ENCODE data around the gene GPR137. TPM values are rescaled to one million over a fixed set of nuclear protein-coding genes. Genes with fewer than 3 reads are reported as not detected.

The GPR137 gene
- total and polyA plus RNA-seq, 9 of the 15 experiments (the other 6 are each of a cell fraction or from before 2014, with no cell fraction given): 0.32 to 26.7 (median 10.7) TPM

DNA sequence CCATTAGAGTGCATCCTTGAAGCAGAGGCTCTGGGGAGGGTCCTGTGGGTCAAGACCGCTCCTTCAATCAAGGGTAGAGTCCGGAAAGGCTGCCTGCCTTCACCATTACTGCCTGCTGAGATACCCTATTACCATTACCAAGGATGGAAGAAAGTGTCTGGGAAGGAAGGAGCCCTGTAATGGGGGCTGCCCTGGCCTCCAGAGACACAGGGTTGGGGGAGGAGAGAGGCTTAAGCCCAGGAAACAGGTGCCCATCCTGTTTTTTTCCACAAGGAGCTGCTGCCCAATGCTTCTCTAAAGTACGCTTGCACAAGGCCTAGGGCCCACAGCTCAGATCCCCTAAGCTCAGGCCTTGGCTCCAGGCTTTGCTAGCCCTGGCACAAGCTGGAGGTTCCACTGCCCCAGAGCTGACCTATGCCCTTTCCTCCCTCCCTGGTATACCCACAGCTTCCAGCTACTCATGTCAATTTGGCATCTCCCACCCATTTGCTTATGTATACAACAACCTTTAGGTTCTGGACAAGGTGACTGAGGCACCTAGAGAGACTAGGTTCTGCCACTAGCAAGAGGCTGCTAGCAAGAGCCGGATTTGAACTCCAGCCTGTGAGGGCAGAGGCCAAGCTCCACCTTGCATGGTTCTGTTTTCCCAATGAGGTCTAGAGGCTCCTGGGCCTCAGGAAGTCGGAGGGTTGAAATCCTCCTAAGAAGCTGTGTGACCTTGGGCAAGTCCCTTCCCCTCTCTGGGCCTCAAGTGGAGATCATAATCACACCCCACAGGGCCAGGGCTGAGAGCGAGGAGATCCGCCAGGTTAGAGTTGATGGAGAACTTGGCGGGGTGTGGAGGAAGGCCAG, 35.9 kb upstream of the GPR137 start (continued):
- TF ChIP-seq, protein P1, sequence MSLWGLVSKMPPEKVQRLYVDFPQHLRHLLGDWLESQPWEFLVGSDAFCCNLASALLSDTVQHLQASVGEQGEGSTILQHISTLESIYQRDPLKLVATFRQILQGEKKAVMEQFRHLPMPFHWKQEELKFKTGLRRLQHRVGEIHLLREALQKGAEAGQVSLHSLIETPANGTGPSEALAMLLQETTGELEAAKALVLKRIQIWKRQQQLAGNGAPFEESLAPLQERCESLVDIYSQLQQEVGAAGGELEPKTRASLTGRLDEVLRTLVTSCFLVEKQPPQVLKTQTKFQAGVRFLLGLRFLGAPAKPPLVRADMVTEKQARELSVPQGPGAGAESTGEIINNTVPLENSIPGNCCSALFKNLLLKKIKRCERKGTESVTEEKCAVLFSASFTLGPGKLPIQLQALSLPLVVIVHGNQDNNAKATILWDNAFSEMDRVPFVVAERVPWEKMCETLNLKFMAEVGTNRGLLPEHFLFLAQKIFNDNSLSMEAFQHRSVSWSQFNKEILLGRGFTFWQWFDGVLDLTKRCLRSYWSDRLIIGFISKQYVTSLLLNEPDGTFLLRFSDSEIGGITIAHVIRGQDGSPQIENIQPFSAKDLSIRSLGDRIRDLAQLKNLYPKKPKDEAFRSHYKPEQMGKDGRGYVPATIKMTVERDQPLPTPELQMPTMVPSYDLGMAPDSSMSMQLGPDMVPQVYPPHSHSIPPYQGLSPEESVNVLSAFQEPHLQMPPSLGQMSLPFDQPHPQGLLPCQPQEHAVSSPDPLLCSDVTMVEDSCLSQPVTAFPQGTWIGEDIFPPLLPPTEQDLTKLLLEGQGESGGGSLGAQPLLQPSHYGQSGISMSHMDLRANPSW (CRISPR knock-in tag; IDR thresholded peaks at IDR 0.05): no peak
- TF ChIP-seq ZBTB2 (IDR thresholded peaks at IDR 0.05): no peak
- no peak for TF ChIP-seq NCOR1 (IDR thresholded peaks at IDR 0.05)
- TF ChIP-seq TEAD1 (CRISPR knock-in tag; IDR thresholded peaks at IDR 0.05): no peak
- TF ChIP-seq, protein P2, sequence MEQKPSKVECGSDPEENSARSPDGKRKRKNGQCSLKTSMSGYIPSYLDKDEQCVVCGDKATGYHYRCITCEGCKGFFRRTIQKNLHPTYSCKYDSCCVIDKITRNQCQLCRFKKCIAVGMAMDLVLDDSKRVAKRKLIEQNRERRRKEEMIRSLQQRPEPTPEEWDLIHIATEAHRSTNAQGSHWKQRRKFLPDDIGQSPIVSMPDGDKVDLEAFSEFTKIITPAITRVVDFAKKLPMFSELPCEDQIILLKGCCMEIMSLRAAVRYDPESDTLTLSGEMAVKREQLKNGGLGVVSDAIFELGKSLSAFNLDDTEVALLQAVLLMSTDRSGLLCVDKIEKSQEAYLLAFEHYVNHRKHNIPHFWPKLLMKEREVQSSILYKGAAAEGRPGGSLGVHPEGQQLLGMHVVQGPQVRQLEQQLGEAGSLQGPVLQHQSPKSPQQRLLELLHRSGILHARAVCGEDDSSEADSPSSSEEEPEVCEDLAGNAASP (IDR thresholded peaks at IDR 0.05): no peak
- peak; percentile 13; the same call in 1 of the 2 replicates for TF ChIP-seq DPF2 (IDR thresholded peaks at IDR 0.05)
- TF ChIP-seq NFE2L1 (tag; IDR thresholded peaks at IDR 0.05; ENCODE audit: borderline replicate concordance, low read depth): no peak
- no peak for TF ChIP-seq NR3C1 (CRISPR knock-in tag; IDR thresholded peaks at IDR 0.05)
- TF ChIP-seq KDM1A (IDR thresholded peaks at IDR 0.05): peak in 1 of 2 experiments; percentile 97; a peak in 3 of 4 replicates
- no peak for TF ChIP-seq ZNF12 (CRISPR knock-in tag; IDR thresholded peaks at IDR 0.05)
- TF ChIP-seq, protein P3, sequence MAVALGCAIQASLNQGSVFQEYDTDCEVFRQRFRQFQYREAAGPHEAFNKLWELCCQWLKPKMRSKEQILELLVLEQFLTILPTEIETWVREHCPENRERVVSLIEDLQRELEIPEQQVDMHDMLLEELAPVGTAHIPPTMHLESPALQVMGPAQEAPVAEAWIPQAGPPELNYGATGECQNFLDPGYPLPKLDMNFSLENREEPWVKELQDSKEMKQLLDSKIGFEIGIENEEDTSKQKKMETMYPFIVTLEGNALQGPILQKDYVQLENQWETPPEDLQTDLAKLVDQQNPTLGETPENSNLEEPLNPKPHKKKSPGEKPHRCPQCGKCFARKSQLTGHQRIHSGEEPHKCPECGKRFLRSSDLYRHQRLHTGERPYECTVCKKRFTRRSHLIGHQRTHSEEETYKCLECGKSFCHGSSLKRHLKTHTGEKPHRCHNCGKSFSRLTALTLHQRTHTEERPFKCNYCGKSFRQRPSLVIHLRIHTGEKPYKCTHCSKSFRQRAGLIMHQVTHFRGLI (CRISPR knock-in tag; IDR thresholded peaks at IDR 0.05): no peak
- TF ChIP-seq SRSF9 (IDR thresholded peaks at IDR 0.05; ENCODE audit: borderline replicate concordance, low read depth, low read length): no peak
- TF ChIP-seq, protein P4, sequence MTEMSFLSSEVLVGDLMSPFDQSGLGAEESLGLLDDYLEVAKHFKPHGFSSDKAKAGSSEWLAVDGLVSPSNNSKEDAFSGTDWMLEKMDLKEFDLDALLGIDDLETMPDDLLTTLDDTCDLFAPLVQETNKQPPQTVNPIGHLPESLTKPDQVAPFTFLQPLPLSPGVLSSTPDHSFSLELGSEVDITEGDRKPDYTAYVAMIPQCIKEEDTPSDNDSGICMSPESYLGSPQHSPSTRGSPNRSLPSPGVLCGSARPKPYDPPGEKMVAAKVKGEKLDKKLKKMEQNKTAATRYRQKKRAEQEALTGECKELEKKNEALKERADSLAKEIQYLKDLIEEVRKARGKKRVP (CRISPR knock-in tag; IDR thresholded peaks at IDR 0.05): no peak
- no peak for TF ChIP-seq RFX5 (IDR thresholded peaks at IDR 0.05; ENCODE audit: low read depth, low read length)
- no peak for TF ChIP-seq ARHGAP35 (IDR thresholded peaks at IDR 0.05; ENCODE audit: partially characterized antibody)
- no peak for TF ChIP-seq BDP1 (IDR thresholded peaks at IDR 0.05; ENCODE audit: insufficient read depth, insufficient read length)
- no peak for TF ChIP-seq PPARD (CRISPR knock-in tag; IDR thresholded peaks at IDR 0.05)
- TF ChIP-seq ZNF165 (CRISPR knock-in tag; IDR thresholded peaks at IDR 0.05; ENCODE audit: borderline replicate concordance): no peak
